ENCODE measurements around the gene ANKRD55.
"Not testable (repeated sequence)": the region's sequence is repeated elsewhere in the genome, so short reads cannot be mapped to it uniquely, and the experiment has no call there.

ANKRD55 gene

GRCh38 chr5:56207537-56207936 is 25.6 kb downstream of the ANKRD55 start:
- no peak for DNase-seq (ENCODE audit: low read depth)

DNA sequence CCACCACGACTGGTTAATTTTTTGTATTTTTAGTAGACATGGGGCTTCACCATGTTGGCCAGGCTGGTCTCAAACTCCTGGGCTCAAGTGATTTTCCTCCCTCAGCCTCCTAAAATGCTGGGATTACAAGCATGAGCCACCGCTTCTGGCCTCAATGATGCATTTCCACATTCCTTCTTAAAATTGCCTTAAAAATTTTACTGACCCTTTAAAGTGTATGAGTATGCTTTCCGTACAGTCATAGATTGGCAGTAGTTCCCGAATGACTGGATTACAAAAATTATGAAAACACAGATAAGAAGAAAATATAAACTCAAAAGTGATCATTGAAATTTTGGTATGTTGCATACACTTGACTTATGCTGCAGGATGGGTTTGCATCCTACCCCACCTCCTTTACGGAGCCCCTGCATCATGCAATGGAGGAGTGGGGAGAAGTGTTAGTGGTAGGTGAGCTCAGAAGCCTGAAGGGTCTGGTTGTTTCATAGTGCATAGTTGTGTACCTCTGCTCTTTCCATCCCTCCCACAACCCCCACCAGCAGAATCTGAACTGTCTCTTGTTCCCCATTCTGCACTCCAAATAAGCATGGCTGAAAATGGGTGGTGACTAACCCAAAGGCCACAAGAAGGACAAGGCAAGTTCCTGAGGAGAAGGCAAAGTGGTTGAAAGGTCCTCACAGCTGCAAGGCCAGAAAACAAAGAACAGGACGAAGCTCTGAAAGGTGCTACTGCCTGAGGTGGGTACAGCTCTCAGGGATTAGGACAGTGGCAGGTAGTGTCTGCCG is 26.8 kb downstream of the ANKRD55 start:
- peak; percentile 28 for DNase-seq (ENCODE audit: low read depth)

GRCh38 chr5:56203936-56204335 is 29.2 kb downstream of the ANKRD55 start:
- DNase-seq (ENCODE audit: low read depth): not testable (repeated sequence)

DNA sequence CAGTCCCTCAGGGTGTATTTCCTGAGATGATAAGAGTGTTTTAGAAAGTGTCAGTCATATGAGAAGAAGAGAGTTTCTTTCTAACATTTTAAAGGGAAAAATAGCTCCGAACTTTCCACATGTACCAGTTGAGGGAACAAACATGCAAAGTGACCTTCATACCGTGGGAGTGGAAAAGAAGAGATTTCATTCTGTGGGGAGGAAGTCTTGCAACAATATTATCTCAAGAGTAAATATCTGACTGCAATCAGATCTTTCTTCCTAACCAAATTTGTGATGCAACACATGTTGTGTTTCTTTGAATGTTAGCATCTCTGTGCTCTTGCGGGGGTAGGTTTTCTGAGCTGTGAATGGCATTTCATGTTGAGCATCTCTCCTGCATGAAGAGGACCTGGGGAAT is 30.6 kb downstream of the ANKRD55 start:
- no peak for DNase-seq (ENCODE audit: low read depth)

- DNase-seq (ENCODE audit: low read depth): not testable (repeated sequence)
These were observed 31.3 kb downstream of the ANKRD55 start for GRCh38 chr5:56201762-56202261.

- no peak for DNase-seq (ENCODE audit: low read depth)
These were observed 32.0 kb downstream of the ANKRD55 start for GRCh38 chr5:56200971-56201666.

- DNase-seq (ENCODE audit: low read depth): no peak
These were observed 38.1 kb downstream of the ANKRD55 start for GRCh38 chr5:56195016-56195415.

DNA sequence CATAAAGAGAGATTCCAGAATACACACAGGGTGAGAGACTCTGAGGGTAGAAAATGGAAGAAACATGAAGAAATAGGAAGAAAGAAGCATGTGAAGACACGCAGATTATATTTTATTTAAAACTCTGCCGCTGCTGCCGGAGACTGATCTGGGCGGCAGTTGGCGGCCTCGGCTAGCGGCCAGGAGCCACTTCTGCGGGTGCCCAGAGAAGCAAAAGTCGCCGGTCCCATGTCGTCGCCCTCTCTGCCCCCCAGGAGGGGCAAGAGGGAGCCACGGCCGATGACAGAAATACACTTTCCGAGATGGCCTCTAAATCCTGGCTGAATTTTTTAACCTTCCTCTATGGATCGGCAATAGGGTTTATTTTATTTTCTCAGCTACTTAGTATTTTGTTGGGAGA is 40.9 kb downstream of the ANKRD55 start:
- no peak for DNase-seq (ENCODE audit: low read depth)

DNA sequence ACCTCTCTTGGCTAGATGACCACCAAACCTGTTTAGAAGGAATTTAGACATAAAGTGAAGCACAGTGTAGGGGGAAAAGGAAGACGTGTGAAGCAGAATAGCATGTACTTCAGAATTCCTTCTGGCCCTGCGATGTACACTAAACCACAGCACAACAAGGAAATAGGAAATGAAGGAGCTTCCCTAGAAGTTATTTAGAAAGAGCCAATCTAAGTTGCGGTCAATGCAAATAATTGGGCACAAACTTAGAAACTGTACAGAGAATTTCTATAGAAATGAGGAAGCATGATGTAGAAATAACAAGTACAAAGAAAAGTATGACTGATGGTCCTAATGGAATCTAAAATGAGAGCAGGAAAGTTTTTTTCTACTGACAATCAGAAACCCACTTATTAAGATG is 41.5 kb downstream of the ANKRD55 start:
- no peak for DNase-seq (ENCODE audit: low read depth)

DNA sequence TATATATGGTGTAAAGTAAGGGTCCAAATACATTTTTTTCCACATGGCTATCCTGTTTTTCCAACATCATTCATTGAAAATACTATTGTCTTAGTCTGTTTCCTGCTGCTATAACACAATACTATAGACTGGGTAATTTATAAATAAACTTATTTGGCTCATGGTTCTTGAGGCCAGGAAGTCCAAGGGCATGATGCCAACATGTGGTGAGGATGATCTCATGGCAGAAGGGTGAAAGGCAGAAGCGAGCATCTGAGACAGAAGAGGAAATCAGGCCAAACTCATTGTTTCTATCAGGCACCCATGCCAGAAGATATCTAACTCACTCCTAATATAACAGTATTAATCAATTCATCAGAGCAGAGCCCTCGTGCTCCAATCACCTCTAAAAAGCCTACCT is 42.6 kb downstream of the ANKRD55 start:
- DNase-seq (ENCODE audit: low read depth): no peak

DNA sequence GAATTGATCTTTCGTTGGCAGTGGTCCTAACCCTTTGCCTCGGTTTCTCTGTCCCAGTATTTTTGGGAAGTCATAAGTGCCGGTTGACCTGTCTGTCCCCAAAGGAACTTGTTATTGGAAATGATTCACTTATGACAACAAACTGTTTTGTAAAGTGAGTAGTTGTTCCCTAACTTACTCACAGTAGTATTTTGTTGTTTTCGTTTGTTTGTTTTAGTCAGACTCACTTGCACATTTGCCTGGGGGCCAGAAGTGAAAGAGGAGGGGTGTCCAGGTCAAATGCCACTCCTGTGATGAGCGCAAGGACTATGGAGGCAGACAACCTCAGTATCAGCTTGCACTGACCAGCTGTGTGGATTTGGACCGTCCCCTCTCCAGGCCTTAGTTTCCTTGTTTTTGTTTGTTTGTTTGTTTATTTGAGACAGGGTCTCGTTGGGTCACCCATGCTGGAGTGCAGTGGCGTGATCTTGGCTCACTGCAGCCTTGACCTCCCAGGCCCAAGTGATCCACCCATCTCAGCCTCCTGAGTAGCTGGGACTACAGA is 47.3 kb downstream of the ANKRD55 start:
- no peak for DNase-seq (ENCODE audit: low read depth)

- peak; percentile 95 for DNase-seq (ENCODE audit: low read depth)
These were observed 49.6 kb downstream of the ANKRD55 start for GRCh38 chr5:56183506-56183905.

DNA sequence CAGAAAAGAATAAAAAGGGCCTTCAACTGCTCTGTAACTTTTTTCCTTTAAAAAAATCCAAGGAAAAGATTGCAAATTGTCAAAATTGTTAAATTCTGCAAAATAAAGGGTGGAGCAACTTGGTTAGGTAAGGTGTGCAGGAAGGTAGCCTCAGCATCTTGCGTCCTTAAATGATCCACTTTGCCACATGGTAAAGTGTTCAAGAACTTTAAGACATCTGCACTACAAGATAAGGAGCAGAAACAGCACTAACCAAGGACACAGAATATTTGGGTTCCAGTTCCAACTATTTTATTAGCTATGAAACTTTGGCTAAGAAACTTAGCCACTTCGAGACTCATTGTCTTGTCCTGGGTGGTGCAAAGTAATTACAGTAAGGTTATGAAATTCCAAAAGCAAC is 53.7 kb downstream of the ANKRD55 start:
- no peak for DNase-seq (ENCODE audit: low read depth)

GRCh38 chr5:56178823-56179222 is 54.3 kb downstream of the ANKRD55 start:
- DNase-seq (ENCODE audit: low read depth): no peak

DNA sequence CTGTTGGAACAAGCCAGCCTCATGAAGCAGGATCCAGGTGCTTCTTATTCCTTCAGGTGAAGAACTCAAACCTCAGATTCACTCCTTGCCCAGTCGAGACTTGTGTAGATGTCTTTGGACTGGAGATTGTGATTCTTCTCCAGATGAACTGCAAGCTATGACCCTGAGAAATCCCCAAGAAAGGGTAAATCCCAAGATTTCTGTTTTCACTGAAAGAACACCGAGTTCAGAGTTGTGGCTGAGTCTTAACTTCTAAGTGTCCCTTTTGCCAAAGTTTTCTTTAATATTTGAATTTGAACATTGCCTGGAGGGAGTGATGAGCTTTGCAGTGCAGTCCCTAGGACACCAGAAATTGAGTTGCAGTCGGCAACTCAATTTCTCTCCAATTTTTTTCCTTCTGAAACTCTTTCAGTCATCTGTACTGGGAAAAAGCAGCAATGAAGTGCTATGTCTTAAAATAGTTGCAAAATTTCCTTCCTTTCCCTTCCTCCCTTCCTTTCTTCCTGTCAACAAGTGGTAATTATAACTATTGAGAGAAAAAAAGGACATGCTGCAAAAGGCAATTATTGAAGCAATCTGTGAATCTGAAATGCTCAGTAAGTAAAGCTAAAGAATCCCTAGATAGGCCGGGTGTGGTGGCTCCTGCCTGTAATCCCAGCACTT is 56.1 kb downstream of the ANKRD55 start:
- no peak for DNase-seq (ENCODE audit: low read depth)

DNA sequence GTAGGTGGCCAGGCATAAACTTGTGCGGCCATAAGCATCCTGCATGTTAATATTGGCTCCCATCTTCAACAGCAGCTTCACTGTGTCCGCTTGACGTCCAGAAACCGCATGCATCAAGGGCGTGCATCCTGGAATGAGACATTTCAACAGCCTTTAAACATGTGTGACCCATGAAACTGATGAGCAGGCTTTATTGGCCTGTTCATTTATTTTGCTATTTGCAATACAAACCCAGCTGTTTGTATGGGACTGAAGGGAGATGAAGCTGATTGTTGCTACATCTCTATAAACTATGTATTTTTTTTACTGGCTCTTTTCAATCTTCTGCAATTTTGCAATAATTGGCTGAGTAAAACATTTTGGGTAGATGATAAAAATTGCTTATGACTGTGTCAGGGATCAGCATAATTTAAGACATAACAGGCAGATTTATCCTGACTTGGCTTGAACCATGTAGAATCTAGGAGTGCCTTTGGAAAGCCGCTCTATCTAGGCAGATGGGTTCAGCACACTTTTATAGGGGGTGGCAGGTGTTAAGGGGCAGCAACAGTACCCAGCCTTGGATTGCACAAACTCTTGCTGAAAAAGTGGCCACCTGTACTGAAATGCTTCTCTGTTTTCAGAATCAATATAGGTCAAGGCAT is 56.9 kb downstream of the ANKRD55 start:
- DNase-seq (ENCODE audit: low read depth): no peak

DNA sequence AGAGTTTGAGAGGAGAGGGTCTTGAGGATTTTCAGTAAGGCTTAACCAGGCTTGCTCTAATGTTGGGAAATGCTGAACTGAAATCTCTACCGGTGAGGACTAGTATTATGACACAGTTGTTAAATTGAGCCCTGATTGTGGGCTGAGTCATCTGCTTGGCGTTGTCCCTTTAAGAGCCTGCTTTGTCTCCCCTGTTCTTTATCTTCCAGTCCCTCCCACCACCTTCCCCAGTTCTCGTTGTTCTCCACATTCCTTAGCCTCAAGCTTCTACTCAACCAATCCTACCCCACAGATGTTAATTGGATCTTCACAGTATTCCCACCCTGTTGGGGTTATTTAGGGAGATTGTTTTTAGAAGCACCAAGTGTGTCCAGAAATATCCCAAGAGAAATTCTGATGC is 57.6 kb downstream of the ANKRD55 start:
- no peak for DNase-seq (ENCODE audit: low read depth)

- DNase-seq (ENCODE audit: low read depth): no peak
These were observed 58.1 kb downstream of the ANKRD55 start for GRCh38 chr5:56175021-56175420.

DNA sequence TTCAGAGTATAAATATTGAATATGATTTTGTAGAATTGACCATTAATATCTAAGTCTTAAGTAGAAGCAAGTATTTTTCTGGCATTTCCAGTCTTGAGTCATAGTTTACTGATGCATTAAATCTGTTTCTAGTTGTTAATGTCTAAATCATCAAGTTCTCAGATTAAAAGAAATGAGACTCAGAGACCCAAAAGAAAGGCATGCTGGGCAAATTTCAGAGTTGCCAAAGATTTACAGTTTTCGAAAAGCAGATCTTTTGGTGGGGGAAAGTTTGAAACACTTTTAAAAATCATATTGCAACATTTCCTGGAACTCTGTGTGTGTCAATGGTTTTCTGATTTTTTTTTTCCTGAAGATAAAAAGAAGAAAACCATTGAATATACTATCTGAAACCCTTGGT is 60.9 kb downstream of the ANKRD55 start:
- DNase-seq (ENCODE audit: low read depth): no peak

DNA sequence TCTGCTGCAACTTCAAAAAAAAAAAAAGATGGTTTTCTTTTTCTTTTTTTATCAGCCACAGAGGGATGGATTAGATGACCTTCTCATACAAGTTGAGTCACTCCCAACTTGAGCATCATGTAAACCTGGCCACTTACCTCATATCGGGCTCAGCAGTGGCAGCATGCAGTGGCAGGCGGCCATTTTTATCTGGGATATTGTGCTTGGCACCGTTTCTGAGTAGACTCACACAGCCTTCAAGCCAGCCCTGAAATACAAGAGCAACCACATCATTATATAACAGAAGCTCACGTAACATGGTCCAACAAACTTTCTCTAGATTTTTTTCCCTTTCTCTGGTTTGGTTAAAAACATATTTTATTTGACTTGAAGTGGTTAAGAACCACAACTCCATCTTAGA is 62.6 kb downstream of the ANKRD55 start:
- DNase-seq (ENCODE audit: low read depth): no peak

DNA sequence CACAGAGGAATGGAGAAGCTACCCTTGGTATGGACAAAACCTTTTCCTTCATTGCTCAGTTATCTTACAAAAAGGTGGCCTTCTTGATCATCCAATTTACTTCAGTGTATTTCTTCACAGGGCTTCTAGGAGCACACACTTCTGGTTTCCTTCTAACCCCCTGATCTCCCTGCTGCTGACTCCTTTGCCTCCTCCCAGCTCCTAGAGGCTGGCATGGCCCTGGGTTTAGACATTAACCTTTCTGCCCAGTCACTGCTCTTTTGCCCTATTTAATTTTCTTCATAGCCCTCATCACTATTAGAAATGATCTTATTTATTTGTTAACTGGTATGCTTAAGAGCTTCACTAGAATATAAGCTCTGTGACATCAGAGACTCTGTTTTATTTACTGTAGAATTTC is 63.2 kb downstream of the ANKRD55 start:
- DNase-seq (ENCODE audit: low read depth): no peak

DNA sequence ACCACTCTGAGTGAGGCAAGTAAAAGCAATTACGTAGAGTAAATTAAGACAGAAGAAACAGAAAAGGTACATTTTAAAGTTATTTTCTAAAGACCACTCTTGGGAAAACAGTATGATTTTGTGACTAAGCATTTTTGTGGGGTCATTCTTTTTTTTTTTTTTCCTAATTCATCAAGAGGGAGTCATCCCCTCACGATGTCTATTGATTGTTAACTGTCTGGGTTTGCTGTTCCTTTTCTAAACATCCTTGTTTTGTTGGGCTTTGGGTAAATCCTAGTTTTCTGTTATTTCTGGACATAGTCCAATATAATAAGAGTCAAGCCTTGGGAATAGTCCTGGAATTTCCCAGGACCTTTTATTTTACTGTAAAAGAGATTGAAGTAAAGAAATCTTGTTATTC is 63.8 kb downstream of the ANKRD55 start:
- DNase-seq (ENCODE audit: low read depth): no peak

Measured in non-pigmented ciliary epithelial cell (primary cell).